Stimulated activated naive CD8-positive, alpha-beta T cell treated with anti-CD3 and anti-CD28 coated beads, Interleukin-15, amount 100 ng/mL, for 72 hours (primary cell): ENCODE data around the gene HRAS.

Experiments
- ATAC-seq: fragments of 150-1000 bp; cut with Tn5 transposase; 2 replicates; pipeline ENCODE4 v1.10.0; 2021; ENCODE audit warnings: mild to moderate bottlenecking, moderate library complexity
- DNase-seq, 2 donors: peaks; one replicate each; pipeline ENCODE4 v3.0.0; 2021 to 2022
- H3K27ac Mint-ChIP-seq, 2 donors: one replicate each; pipeline ENCODE4 v1.8.0; 2022; ENCODE audit warnings: mild to moderate bottlenecking in 2 of 2, mixed read lengths in 2 of 2, moderate library complexity in 2 of 2
- H3K27me3 Mint-ChIP-seq: one replicate; pipeline ENCODE4 v1.8.0; 2022; ENCODE audit warnings: mixed read lengths
- H3K4me1 Mint-ChIP-seq: one replicate; pipeline ENCODE4 v1.8.0; 2022; ENCODE audit warnings: mild to moderate bottlenecking, mixed read lengths
- H3K4me3 Mint-ChIP-seq, 2 donors: one replicate each; pipeline ENCODE4 v1.8.0; 2022; ENCODE audit warnings: mild to moderate bottlenecking in 2 of 2, mixed read lengths in 2 of 2, moderate library complexity in 1 of 2
- H3K9me3 Mint-ChIP-seq, 2 donors: one replicate each; pipeline ENCODE4 v1.8.0; 2022; ENCODE audit warnings: mixed read lengths in 2 of 2

The HRAS gene

DNA sequence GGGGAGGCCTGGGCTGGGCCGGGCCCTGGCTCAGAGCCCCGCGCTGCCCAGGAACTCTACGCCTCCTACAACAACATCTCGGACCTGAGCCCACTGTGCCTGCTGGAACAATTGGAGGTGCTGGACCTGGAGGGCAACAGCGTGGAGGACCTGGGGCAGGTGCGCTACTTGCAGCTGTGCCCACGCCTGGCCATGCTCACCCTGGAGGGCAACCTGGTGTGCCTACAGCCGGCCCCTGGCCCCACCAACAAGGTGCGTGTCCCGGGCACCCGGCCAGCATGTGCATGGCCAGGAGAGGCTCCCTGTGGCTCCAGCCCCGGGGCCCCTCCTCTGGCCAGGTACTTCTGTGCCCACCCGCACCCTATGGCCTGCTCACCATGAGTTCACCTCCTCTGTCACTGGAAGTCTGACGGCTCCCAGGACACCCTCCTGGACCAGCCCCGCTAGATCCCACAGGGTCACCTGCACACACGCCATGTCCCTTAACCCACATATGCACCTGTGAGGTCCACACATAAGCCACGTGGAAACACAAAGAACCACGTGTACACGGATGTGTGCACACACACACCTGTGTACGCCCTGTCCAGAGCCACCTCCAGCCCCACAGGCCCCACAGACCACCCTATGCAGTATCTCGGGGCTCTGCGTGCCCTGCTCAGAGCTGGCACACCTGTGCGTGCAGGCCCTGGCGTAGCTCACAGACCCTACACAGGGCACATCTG lies 14.8 kb upstream of the HRAS start:
- Mint-ChIP-seq H3K27me3 (no peaks in the 10 kb centered on the region), H3K27ac (no peak overlapping the region), H3K9me3 (no peaks in the 10 kb centered on the region), H3K4me3 (no peak overlapping the region), H3K4me1 (peaks cover 10% of the 10 kb centered on the region)
- ATAC-seq (no peak), DNase-seq (no peak)

DNA sequence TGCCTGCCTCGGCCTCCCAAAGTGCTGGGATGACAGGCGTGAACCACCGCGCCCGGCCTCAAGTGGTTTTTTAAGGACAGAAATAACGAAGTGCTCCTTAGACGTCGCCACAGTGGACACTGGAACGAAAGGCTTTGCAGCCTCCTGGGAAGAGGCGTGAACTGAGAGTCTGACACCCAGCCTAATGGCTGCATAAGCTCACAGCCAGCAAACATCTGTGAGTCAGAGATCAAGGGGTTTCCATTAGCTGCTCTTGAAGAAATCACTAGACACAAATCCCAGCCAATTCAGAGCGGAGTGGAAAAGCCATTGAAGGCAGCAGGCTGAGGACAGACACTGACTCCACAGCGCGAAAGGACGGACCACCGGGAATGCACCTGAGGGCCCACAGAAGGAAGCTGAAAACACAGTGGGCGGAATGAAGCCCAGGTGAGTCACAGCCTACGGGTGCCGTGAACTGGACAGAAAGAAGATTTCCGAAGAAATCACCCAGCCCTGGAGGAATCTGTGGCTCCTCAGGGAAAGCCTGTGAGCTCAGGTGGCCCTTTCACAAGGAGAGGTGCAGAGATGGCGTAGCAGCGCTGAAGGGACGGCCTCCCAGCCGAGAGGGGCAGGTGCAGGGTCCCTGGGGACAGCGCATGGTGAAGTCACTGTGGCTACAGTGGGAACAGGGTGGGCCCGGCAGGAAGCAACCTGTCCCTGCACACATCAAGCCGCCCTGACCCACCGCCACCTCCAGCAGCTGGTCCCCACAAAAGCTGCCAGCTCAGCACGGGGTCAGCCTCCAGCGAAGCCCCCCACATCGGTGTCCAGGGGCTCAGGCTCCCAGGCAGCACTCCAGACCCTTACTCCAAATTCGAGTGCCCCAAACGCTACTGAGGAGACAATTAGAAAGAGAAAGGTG lies 13.6 kb upstream of the HRAS start:
- DNase-seq (no peak), ATAC-seq (no peak)
- Mint-ChIP-seq H3K27ac (no peak overlapping the region), H3K4me1 (peaks cover 6% of the 10 kb centered on the region), H3K4me3 (no peak overlapping the region), H3K9me3 (no peaks in the 10 kb centered on the region), H3K27me3 (no peaks in the 10 kb centered on the region)

DNA sequence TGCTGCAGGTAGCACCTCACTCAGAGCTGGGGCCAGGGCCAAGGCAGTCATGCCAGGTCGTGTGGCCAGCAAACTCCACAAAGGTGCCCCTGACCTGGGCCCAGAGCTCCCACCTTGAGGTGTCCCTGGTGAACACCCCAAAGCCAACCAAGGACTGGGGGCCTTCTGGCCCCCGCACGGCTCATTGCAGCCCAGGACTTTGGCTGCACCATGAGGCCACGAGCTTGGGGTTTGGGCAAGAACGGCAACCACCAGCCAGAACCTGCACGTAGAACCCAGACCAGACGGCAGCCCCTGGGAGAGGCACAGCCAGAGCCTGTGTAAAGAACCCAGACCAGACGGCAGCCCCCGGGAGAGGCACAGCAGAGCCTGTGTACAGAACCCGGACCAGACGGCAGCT lies 9.8 kb upstream of the HRAS start:
- ATAC-seq (no peak), DNase-seq (no peak)
- Mint-ChIP-seq H3K27me3 (no peaks in the 10 kb centered on the region), H3K4me1 (peaks cover 5% of the 10 kb centered on the region), H3K9me3 (no peaks in the 10 kb centered on the region), H3K4me3 (no peak overlapping the region), H3K27ac (no peak overlapping the region)

DNA sequence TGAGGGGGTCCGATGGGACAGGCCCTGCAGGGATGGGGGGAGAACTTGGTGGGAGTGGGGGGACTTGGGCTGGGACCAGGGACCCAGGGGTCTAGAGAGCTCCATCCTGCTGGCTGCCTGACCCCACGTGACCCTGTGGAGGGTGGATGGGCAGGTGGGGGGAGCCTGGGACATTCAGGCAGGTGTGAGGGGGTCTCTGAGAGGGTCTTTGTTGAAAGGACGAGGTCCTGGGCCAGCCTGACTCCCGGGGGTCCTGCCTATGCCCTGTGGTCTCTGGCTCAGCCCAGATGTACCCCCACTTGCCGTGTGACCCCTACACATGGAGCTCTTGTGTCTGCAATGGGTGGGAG lies 9.4 kb upstream of the HRAS start:
- no peaks in the 10 kb centered on the region for H3K27me3 Mint-ChIP-seq
- peak; percentile 31 for ATAC-seq
- H3K9me3 Mint-ChIP-seq = no peaks in the 10 kb centered on the region
- peaks cover 5% of the 10 kb centered on the region for H3K4me1 Mint-ChIP-seq
- DNase-seq = no peak
- H3K4me3 Mint-ChIP-seq = no peak overlapping the region
- H3K27ac Mint-ChIP-seq = no peak overlapping the region

DNA sequence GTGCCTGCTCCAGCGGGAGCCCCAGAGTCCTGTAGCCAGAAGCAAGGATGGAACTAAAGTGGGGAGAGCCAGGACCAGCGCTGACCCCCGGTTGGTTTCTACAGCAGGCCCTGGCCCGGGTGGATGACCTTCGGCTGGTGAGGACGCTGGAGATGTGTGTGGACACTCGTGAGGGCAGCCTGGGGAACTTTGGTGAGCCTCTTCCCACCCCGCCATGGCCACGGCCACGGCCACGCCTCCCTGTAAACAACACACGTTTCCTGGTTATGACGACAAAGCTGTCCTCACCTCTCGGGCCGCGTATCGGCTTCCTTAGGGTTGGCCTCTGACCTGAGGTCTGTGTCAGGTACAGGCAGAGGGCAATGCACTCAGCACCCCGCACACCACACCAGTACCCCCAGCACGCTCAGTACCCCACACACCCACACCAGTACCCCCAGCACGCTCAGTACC lies 6.1 kb upstream of the HRAS start:
- DNase-seq = no peak
- Mint-ChIP-seq H3K27ac (no peak overlapping the region), H3K4me1 (peaks cover 13% of the 10 kb centered on the region), H3K9me3 (no peaks in the 10 kb centered on the region), H3K27me3 (no peaks in the 10 kb centered on the region), H3K4me3 (no peak overlapping the region)
- no peak for ATAC-seq

DNA sequence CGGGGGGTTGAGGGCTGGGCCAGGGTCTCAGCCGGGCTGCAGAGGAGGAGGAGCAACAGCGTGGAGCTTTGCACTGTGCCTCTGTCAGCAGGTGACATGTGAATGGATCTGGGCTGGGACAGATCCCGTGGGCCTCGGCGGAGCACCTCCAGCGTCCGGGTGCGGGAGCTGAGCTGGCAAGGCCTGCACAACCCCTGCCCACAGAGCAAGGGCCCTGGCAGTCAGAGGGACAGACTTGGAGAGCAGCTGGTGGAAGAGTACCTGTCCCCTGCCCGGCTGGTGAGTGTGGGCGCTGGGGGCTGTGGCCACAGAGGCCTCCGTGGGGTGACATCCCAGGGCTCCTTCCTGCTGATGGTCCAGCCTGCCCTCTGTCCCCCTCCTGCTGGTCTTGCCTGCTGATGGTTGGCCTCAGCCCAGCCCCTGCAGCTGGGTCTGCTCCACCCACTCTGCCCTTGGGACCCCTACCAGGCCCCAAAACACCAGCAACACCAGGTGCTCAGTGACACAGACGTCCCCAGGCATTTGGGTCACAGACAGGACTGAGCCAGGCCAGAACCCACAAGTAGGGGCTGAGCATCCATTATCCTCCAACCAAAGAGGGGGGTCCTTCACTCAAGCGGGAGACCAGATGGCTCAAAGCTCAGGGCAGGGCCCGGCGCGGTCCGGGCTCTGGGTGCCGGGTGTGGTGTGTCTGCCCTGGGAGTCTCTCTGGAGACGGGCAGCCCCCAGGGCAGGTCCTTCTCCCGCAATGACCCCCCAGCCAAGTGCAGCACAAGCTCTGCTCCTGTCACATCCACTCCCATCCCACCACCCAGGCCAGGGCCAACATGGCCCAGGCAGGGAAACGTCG lies 5.4 kb upstream of the HRAS start:
- no peak overlapping the region for H3K4me3 Mint-ChIP-seq
- H3K27ac Mint-ChIP-seq = no peak overlapping the region

DNA sequence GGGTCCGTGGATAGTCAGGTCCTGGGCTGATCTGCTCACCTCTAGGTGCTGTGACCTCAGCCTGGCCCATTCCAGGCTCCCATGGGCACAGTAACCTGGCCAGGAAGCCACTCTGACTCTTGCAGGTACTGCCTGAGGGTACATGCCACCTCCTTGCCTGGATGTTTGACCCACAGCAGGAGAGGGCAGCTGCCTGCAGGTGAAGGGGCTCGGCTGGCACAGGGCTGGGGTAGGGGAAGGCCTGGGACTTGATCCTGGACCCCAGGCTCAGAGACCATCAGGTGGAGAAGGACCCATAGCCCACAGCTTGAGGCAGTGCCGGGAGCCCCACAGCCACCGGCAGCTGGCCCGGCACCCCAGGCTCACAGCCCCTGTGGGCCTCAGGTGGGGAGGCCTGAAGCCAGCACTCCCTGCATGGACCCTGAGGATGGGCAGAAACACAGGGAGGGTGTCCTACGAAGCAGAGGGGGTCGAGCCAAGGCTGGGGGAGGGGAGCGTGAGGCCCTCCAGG lies 4.7 kb upstream of the HRAS start:
- ATAC-seq = no peak
- Mint-ChIP-seq H3K27ac (no peak overlapping the region), H3K4me3 (no peak overlapping the region), H3K4me1 (peaks cover 19% of the 10 kb centered on the region), H3K27me3 (no peaks in the 10 kb centered on the region), H3K9me3 (no peaks in the 10 kb centered on the region)
- no peak for DNase-seq

More for the DNA sequence above, 5.4 kb upstream of the HRAS start:
- H3K27me3 Mint-ChIP-seq = no peaks in the 10 kb centered on the region
- DNase-seq (no peak), ATAC-seq (no peak)
- no peaks in the 10 kb centered on the region for H3K9me3 Mint-ChIP-seq
- peaks cover 19% of the 10 kb centered on the region for H3K4me1 Mint-ChIP-seq

DNA sequence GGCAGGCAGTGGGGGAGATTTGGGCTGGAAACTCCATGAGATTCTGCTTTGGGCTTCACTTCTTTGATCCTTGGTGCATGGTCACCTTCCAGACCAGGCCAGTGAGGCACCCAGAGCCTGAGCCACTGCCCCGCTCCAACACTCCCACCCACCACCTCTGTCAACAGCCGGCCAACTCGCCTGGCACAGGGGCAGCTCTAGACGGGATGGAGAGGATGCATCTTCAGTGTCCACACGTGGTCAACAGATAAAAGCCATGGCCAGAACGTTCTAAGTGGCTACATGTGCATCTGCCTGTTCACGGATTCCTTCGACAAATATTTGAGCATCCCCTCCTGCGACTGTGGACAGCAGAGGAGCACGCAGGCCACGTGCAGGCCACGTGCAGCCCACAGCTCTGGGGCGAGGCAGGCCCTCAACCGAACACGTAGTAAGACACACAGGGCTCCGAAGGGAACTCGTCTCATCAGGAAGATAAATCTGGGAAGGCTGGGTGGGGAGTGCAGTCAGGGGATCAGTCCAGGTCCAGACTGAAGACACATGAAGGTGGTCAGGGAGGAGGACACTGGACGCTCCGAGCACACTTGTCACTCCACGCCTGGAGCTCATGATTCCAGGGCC lies 3.2 kb upstream of the HRAS start:
- Mint-ChIP-seq H3K9me3 (no peaks in the 10 kb centered on the region), H3K4me3 (no peak overlapping the region), H3K4me1 (peaks cover 28% of the 10 kb centered on the region), H3K27me3 (no peaks in the 10 kb centered on the region), H3K27ac (peak overlapping the region in 1 of 2 donors; percentile 84)
- DNase-seq (no peak), ATAC-seq (no peak)

DNA sequence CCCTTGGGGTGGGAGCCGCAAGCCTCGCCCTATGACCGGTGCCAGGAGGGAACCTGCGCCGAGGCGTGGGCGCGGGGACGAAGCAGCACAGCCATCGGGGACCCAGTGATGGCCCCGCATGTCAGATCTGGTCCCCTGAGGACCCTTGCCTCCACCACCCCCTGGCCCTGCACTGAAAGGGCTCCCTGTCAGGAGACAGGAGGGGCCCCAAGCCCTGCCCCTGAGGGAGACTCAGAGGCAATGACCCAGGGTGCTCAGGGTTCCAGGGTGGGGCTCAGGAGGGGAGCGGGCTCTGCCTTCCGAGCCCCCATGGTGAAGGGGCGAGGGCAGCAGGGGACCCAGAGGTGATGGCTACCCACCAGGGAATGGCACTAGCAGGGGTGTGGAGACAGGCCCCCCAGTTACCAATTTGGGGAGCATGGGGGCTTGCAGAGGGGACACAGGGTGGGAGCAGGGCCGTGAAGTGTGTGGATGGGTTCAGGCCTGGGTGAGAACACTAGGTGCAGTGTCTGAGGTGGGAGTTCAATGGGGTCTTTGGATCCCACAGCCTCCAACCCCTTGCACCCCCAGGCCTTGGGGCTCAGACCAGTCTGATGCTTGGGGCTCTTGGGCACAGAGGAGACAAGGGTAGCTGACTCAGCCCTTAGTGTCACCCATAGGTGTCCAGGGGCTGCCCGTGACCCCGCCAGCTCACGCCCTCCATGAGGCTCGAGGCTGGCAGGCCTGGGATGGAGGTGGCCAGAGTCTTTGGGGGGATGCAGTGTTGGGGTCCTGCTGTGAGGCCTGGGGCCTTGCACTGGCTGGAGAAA lies 2.5 kb upstream of the HRAS start:
- Mint-ChIP-seq H3K27ac (peak overlapping the region; percentile 52 to 67), H3K9me3 (no peaks in the 10 kb centered on the region), H3K27me3 (no peaks in the 10 kb centered on the region), H3K4me3 (peak overlapping the region; percentile 92 to 96), H3K4me1 (peaks cover 31% of the 10 kb centered on the region)
- DNase-seq (no peak), ATAC-seq (no peak)

DNA sequence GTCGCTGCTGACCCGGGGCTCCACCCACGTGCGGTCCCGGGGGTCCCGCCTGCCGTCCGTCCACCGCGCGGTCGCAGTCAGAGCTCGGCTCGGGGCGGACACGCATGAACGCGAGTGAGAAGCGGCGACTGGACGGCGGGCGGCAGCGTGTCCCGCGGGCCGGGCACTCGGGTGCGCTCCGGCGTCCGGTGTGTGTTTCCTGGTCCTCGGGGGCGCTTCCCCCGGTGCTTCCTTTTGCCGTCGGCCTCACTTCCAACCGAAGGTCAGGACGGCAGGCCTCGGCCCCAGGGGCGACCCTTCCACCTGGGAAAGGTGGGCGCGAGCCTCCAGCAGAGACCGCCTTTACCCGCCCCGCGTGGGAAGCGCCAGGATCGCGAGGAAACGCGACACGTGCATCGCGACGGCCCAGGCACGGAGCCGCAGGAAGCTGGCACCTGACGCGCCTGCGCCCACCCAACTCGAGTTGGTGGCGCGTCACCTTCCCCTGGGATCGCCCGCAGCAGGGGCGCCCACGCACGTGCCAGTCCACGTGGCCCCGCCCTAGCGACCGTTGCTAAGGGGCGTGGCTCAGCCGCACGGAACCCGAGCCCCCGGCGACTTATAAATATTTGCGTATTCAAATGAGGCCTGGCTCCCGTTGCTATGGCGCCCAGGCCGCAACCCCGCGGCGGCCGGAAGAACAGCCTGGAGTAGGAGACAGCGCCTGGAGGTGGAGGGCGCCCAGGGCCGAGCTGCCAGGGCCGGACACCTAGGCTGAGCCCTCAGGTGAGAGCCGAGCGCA lies 1.7 kb upstream of the HRAS start, which contains the start of gene LRRC56:
Gene LRRC56, plus strand, starts transcription at position 687 of the 781 bp plus-strand sequence. CDS start 3,158 bp downstream, outside the sequence.
- peak; percentile 59 for ATAC-seq
- H3K4me3 Mint-ChIP-seq = peak within 1 kb of the TSS; percentile 92 to 96
- peak; percentile 90 to 91 for DNase-seq
- H3K27ac Mint-ChIP-seq = peak within 1 kb of the TSS; percentile 96 to 97
- no peaks in the 10 kb centered on the region for H3K27me3 Mint-ChIP-seq
- peaks cover 31% of the 10 kb centered on the region for H3K4me1 Mint-ChIP-seq
- H3K9me3 Mint-ChIP-seq = no peaks in the 10 kb centered on the region

DNA sequence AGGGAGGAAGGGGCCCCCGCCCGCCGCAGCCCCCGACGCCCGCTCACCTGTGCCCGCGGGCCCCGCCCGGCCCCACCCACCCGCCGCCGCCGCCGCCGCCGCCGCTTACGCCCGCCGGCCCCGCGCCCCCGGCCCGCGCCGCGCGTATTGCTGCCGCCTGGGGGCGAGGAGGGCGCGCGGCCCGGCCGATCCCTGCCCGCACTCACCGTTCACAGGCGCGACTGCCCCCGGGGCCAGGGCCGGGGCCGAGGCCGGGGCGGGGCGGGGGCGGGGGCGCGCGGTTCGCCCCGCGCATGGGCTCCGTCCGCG lies 212 bp downstream of the HRAS start:
- Mint-ChIP-seq H3K4me1 (peaks cover 31% of the 10 kb centered on the region), H3K4me3 (no peak overlapping the region), H3K27ac (no peak overlapping the region), H3K9me3 (no peaks in the 10 kb centered on the region), H3K27me3 (no peaks in the 10 kb centered on the region)
- DNase-seq (no peak), ATAC-seq (peak; percentile 35)

DNA sequence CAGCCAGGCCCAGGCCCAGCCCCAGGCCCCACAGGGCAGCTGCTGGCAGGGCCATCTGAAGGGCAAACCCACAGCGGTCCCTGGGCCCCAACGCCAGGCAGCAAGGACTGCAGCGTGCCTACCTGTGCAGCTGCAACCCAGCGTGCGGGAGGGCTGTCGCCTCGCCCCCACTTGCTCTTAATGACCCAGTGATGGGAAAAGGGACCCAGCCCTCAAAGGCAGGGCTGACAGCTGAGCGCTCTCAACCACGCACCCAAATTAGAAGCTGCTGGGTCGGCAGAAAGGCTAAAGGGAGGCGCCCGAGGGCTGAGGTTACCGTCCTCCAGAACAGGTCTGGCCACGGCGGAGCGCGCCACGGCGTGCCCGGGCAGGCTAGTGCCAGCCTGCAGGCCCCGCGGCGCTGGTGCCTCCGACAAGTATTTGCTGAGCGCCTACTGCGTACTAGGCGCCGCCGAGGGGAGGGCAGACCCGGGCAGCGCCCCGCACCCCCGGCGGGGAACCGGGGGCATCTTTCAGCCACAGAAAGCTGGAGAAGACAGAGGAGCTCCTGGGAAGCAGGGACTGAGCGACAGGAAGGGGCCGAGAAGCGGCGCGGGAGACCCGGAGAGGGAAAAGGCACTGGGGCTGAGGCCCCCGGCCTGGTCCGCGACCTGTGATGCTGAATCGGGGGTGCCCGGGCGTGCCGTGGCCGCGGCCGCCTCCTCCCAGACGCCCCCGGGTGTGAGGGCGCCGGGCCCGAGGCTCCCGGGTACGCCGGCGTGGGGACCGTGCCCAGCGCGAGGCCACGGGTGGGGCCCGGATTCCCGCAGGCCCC lies 773 bp downstream of the HRAS start:
- Mint-ChIP-seq H3K4me1 (peaks cover 31% of the 10 kb centered on the region), H3K27ac (no peak overlapping the region), H3K27me3 (no peaks in the 10 kb centered on the region), H3K4me3 (peak overlapping the region; percentile 66 to 76), H3K9me3 (no peaks in the 10 kb centered on the region)
- ATAC-seq = peak; percentile 2
- DNase-seq = peak in 1 of 2 donors; percentile 49
